Measurements from ENCODE around the gene ATXN1. TPM values are rescaled to one million over a fixed set of nuclear protein-coding genes. Genes with fewer than 3 reads are reported as not detected.

Gene ATXN1
- total RNA-seq, 1 donor from 2014 or later: 69.1 TPM

DNA sequence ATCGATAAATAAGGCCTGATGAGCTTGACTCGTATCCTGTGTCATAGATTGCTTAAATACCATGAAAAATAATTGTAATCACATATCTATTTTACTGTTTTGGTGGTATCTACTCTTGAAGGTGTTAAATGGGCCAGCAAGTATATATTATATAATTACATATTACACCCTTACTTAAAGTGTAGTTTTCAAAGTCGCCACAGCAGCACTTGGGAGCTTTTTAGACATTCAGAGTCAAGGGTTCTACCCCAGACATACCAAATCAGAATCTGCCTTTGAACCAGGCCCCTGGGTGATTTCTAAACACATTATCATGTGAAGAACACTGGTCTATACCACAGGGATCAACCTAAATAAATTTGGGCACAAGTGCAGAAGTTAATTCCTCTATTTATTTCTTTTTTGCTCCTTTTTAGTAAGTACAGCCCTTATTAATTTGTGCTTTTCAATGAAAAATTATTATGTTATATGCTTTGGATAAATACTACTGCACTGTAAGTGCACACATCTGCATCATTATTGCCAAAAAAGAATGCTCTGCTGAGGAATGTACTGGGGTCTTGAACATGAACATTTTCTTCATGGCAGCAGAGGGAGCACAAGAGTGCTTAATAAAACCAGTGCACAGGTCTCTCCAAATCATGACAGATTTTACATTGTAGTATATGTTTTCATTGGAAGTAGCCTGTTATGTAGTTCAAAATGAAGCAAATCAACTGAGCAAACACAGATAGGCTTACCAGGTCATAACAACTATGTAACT is 3.1 kb upstream of the ATXN1 start:
- intact Hi-C loops (cut with micrococcal nuclease): loop anchor here (2.0 to 10.0 kb wide), 3 partner anchors 92 to 320 kb away; no protein-coding TSS in a partner anchor
- Mint-ChIP-seq H3K36me3 (ENCODE audit: low read depth) (peaks cover 15% of the 10 kb centered on the region), H3K27me3 (ENCODE audit: low read depth) (no peaks in the 10 kb centered on the region), H3K27ac (peak overlapping the region; percentile 75), H3K9me3 (no peaks in the 10 kb centered on the region), H3K4me1 (ENCODE audit: low read depth) (peaks cover 59% of the 10 kb centered on the region), H3K4me3 (ENCODE audit: low read depth) (peak overlapping the region; percentile 28)
- DNase-seq (ENCODE audit: low spot score): no peak

DNA sequence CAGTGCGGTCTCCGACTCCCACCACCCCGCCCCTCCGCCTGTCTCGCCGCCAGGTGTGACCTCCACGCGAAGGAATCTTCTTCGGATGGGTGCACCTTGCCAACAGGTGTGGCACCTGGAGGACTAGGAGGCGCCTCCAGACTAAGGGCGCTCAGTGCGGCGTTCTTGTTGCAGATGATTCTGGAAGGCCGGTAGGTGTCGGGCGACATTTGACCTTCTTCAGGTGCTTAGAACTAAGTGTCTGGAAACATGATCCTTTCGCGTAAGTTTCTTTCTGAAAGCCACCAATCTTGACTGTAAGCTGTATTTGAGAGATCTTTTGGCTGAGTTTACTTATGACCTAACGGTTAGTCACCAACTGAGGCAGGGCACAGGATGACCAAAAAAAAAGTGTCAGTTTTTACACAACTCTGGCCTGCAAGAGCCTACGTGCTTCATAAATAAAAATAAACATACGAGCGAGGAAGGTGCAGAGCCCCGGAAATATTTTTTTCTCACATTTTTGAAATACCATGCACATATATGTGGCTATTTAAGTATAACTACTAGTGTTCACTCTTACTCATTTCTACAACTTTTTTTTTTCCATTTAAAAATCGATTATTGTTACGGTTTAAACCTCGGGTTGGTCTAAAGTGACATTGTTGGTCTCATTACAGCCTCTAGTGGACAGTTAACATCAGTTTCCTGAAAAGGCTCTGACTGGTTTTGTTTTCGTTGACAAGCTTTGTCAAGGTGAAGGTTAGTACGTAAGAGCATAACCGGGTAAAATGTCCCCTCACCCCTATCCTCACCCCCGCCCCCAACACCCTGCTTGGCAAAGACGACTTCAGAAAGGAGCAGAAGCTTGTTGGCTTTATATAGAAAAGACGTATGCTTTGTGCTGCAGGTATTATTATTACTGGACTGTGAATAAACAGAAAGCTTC is 1.6 kb upstream of the ATXN1 start:
- Mint-ChIP-seq H3K9me3 (no peaks in the 10 kb centered on the region), H3K36me3 (ENCODE audit: low read depth) (peaks cover 17% of the 10 kb centered on the region), H3K4me1 (ENCODE audit: low read depth) (peaks cover 59% of the 10 kb centered on the region), H3K27me3 (ENCODE audit: low read depth) (no peaks in the 10 kb centered on the region), H3K27ac (peak overlapping the region; percentile 99), H3K4me3 (ENCODE audit: low read depth) (peak overlapping the region; percentile 99)
- intact Hi-C loops (cut with micrococcal nuclease): loop anchor here (1.0 to 10.0 kb wide), 5 partner anchors 91 to 322 kb away; no protein-coding TSS in a partner anchor
- peak; percentile 29 for DNase-seq (ENCODE audit: low spot score)

DNA sequence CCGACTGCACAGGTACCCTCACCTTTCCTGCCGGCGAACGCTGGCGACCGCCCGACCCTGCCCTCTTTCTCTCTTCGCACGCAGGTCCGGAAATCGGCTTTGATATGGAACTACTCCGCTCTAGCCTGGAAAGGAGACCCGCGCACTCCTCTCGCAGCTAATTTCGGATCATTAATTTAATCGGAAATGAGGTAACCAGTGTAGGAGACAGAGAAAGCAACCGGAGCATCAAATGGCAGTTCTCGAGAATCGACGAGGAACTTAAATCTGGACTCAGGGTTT is 949 bp upstream of the ATXN1 start:
- Mint-ChIP-seq H3K9me3 (no peaks in the 10 kb centered on the region), H3K36me3 (ENCODE audit: low read depth) (peaks cover 17% of the 10 kb centered on the region), H3K27me3 (ENCODE audit: low read depth) (no peaks in the 10 kb centered on the region)

DNA sequence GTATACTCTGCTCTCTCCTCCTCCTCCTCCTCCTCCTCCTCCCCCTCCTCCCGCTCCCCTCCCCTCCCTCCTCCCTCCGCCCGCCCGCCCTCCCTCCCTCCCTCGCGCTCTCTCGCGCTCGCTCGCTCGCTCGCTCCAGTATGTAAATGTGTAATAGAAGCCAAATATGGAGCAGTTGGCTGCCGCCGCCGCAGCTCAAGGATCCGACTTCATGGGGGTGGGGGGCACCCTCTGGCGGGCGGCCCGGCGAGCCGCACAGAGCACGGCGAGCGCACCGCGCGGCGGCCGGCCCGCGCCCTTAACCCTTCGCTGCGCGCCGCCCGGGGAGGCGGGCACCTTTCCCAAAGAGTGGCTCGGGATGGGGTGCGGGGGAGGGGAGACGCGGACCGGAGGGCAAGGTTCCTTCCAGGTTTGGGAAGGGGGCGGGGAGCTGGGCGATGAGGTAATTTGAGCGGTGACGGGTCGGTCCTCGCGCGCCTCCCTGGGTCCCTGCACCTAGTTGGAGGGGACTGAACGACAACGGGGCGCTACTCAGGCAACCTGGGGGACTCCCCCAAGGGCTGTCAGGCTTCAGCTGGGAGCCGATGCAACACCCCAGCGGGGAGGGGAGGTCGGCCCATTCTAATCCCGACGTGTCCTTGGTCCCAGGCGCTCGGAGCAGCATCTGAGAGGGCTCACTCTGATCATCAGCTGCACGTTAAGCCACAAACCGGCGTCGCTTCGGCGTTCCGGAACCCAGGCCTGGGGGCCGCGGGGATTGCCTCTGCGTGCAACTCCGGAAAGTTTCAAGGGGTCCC is 409 bp upstream of the ATXN1 start:
- Mint-ChIP-seq H3K36me3 (ENCODE audit: low read depth) (peaks cover 21% of the 10 kb centered on the region), H3K27me3 (ENCODE audit: low read depth) (no peaks in the 10 kb centered on the region), H3K9me3 (no peaks in the 10 kb centered on the region), H3K27ac (peak overlapping the region; percentile 99), H3K4me3 (ENCODE audit: low read depth) (peak overlapping the region; percentile 99), H3K4me1 (ENCODE audit: low read depth) (peaks cover 62% of the 10 kb centered on the region)
- intact Hi-C loops (cut with micrococcal nuclease): loop anchor here (1.0 to 10.0 kb wide), 12 partner anchors 31 to 439 kb away; no protein-coding TSS in a partner anchor
- peak; percentile 83 for DNase-seq (ENCODE audit: low spot score)

More for the DNA sequence above, 949 bp upstream of the ATXN1 start:
- Mint-ChIP-seq H3K4me3 (ENCODE audit: low read depth) (peak overlapping the region; percentile 99), H3K4me1 (ENCODE audit: low read depth) (peaks cover 61% of the 10 kb centered on the region), H3K27ac (peak overlapping the region; percentile 99)
- intact Hi-C loops (cut with micrococcal nuclease): loop anchor here (2.0 to 10.0 kb wide), 4 partner anchors 90 to 323 kb away; no protein-coding TSS in a partner anchor
- DNase-seq (ENCODE audit: low spot score): no peak

DNA sequence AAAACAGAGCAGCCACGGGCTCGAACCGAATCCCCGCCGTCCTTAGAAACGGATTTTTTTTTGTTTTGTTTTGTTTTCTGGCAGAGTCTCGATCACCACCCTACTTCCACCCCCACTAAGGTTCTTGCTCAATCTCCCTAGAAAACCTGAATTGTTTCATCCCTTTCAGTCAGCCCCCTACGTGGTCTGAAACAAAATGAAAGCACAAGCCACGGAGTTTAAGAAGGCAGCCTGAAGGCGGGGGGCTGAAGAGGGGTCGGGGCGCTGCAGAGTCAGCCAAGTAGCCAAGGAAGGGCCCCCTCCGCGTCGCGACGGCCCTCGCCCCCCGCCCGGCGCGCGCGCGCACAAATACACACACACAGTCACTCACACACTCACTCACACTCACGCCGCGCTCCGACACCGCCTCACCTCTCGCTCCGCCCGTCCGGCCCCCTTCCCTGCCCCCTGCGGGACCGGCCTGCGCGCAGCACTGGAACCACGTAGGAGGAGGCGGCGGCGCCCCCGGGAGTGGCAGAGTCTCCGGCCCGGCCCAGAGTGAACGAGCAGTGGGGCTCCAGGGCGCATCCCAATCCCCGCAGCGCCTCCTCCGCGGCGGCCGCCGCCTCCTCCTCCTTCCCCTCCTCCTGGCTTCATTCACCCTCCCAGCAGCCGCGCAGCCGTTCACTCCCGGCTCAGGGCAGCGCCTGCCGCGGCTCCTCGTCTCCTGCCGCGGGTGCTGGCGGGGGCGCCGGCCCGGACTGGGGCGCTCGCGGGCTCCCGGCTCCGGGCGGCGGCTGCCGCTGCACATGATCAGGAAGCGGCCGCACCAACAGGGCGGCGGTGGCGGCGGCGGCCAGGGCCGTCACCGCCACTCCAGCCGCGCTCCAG is 1.4 kb downstream of the ATXN1 start:
- DNase-seq (ENCODE audit: low spot score): peak; percentile 71
- Mint-ChIP-seq H3K36me3 (ENCODE audit: low read depth) (peaks cover 27% of the 10 kb centered on the region), H3K4me1 (ENCODE audit: low read depth) (peaks cover 59% of the 10 kb centered on the region), H3K4me3 (ENCODE audit: low read depth) (peak overlapping the region; percentile 89), H3K9me3 (no peaks in the 10 kb centered on the region), H3K27ac (peak overlapping the region; percentile 90), H3K27me3 (ENCODE audit: low read depth) (no peaks in the 10 kb centered on the region)
- intact Hi-C loops (cut with micrococcal nuclease): loop anchor here (1.0 to 10.0 kb wide), 7 partner anchors 29 to 325 kb away; no protein-coding TSS in a partner anchor

DNA sequence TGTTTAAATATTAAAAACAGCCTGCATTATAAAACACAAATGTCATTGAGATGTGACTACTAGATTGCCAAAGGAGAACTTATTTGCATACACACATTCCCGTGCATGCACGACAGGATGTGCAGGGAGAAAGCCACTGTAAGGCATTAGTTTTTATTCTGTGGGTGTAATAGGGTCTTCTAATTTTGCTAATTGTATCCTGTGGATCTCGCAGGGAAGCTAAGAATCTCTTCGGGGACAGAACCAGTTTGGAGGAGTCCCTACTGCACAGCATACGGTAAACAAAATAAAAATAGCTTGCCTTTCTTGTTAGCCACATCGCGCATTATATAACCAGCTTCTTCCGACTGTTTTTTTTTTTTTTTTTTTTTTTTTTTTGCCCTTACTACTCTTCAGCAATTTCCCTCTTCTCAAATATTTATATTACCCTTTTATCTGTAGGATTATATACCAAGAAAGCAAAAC is 2.0 kb downstream of the ATXN1 start:
- intact Hi-C loops (cut with micrococcal nuclease): loop anchor here (1.0 kb wide), 1 partner anchor 282 kb away; no protein-coding TSS in a partner anchor
- Mint-ChIP-seq H3K27ac (peak overlapping the region; percentile 90), H3K36me3 (ENCODE audit: low read depth) (peaks cover 34% of the 10 kb centered on the region), H3K4me3 (ENCODE audit: low read depth) (peak overlapping the region; percentile 89), H3K27me3 (ENCODE audit: low read depth) (no peaks in the 10 kb centered on the region), H3K9me3 (no peaks in the 10 kb centered on the region), H3K4me1 (ENCODE audit: low read depth) (peaks cover 60% of the 10 kb centered on the region)
- no peak for DNase-seq (ENCODE audit: low spot score)

DNA sequence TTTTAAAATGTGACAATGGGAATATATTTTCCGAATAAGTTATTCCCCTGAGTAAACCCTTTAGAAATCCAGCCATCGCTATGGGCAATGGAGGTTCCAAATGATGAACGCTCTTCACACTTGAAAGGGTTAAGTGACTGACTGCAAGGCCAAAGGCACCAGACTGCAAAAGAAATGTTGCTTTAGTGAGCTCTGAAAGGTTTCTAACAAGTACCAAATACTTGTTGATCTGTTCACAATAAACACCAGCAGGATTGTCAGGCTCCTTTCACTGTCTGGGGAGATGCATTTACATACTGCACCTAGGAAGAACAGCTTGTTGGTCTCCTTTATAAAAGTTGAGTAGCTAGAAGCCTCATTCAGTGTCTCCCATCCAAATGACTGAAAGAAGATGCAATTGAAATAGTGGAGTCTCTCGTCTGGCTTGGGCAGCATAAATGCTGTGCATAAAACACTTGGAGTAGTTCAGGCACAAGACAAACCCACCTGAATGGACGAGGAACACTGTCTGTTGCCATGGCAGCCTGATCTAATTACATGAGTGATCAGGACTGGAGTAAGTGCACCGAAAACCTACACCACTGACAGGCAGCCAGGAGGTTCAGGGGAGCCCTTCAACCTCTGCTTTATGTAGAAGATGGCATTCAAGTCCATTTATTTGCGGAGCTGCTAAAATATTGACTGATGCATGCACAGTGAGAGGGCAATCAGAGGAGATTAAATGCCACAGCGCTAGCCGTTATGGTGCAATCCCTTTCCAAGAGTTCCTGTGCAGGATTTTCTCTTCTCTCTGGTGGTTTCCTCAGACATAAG is 2.9 kb downstream of the ATXN1 start:
- H3K27ac Mint-ChIP-seq: peak overlapping the region; percentile 24
- peak overlapping the region; percentile 89 for H3K4me3 Mint-ChIP-seq (ENCODE audit: low read depth)
- no peaks in the 10 kb centered on the region for H3K27me3 Mint-ChIP-seq (ENCODE audit: low read depth)
- peaks cover 54% of the 10 kb centered on the region for H3K4me1 Mint-ChIP-seq (ENCODE audit: low read depth)
- no peak for DNase-seq (ENCODE audit: low spot score)
- intact Hi-C loops (cut with micrococcal nuclease): no loop called here
- H3K36me3 Mint-ChIP-seq (ENCODE audit: low read depth): peaks cover 42% of the 10 kb centered on the region
- H3K9me3 Mint-ChIP-seq: no peaks in the 10 kb centered on the region

DNA sequence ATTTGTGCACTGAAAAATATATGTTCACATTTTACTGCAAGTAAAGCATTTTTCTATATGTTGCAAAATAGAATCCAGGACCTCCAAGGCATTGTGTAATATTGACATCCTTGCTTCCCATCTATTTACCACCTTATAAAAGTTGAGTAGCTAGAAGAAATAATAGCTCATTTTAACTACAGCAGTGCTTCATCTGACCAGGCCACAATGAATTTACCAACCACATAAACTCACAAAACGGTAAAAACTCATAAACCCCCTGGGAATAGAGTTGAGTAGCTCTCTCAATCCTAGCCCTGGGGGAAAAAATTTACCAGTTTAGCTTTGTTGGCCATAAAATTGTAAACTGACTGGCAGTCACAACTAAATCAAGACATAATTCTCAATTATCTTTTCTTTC is 3.9 kb downstream of the ATXN1 start:
- Mint-ChIP-seq H3K9me3 (no peaks in the 10 kb centered on the region), H3K27me3 (ENCODE audit: low read depth) (no peaks in the 10 kb centered on the region), H3K36me3 (ENCODE audit: low read depth) (peaks cover 53% of the 10 kb centered on the region), H3K4me3 (ENCODE audit: low read depth) (no peak overlapping the region), H3K4me1 (ENCODE audit: low read depth) (peaks cover 55% of the 10 kb centered on the region), H3K27ac (no peak overlapping the region)
- intact Hi-C loops (cut with micrococcal nuclease): loop anchor here (2.0 kb wide), 1 partner anchor 17 kb away; no protein-coding TSS in a partner anchor
- no peak for DNase-seq (ENCODE audit: low spot score)

DNA sequence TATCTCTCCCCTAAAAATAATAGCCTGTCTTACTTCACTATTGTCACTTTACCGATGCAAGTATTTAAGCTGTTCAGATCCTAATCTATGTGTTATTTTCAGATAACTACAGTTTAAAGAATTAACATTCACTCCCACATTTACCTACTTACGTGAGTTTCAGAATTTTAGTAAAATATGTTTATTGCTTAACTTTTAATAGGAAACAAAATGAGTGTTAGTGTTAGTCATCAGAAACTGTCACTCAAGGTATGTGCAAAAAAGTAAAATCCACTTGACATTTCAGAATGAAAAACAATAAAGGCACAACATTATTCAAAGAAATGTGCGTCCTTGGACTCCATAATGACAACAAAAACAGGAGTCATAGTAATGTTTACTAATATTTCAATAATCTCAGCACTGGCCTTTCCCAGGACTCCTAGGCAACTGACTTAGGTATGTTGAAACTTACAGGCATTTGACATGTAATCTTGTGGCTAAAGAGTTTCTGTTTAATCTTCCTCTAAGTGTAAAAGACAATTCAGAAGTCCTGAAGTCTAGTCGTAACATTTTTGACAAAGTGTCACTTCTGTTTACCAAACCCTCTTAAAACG is 4.5 kb downstream of the ATXN1 start:
- Mint-ChIP-seq H3K4me3 (ENCODE audit: low read depth) (peak overlapping the region; percentile 13), H3K9me3 (no peaks in the 10 kb centered on the region), H3K36me3 (ENCODE audit: low read depth) (peaks cover 58% of the 10 kb centered on the region), H3K4me1 (ENCODE audit: low read depth) (peaks cover 56% of the 10 kb centered on the region), H3K27ac (no peak overlapping the region), H3K27me3 (ENCODE audit: low read depth) (no peaks in the 10 kb centered on the region)
- DNase-seq (ENCODE audit: low spot score): no peak
- intact Hi-C loops (cut with micrococcal nuclease): loop anchor here (2.0 kb wide), 1 partner anchor 16 kb away; no protein-coding TSS in a partner anchor

DNA sequence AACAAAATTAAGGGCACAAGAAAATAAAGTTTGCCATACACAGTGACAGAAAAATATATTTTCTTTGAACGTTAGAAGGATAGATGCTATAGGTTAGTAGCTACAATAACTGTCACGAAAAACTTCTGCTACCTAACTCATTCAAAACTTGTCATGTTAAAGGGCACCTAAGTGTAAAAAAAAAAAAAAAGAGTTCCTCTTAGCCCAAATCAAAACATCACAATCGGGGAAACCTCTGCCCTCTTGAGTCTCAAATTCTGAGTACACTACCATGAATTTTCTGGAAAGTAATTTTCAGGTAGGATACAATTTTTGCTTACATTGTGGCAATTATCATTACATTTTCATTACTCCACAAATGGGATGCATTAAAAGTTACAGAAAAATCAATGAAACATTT is 5.7 kb downstream of the ATXN1 start:
- H3K27ac Mint-ChIP-seq: no peak overlapping the region
- no peaks in the 10 kb centered on the region for H3K27me3 Mint-ChIP-seq (ENCODE audit: low read depth)
- H3K36me3 Mint-ChIP-seq (ENCODE audit: low read depth): peaks cover 67% of the 10 kb centered on the region
- intact Hi-C loops (cut with micrococcal nuclease): no loop called here
- no peak for DNase-seq (ENCODE audit: low spot score)
- H3K4me3 Mint-ChIP-seq (ENCODE audit: low read depth): no peak overlapping the region
- H3K4me1 Mint-ChIP-seq (ENCODE audit: low read depth): peaks cover 60% of the 10 kb centered on the region
- H3K9me3 Mint-ChIP-seq: no peaks in the 10 kb centered on the region

All from activated T-helper 2 cell treated with anti-CD3 and anti-CD28 coated beads, Interferon-gamma antibody, Interleukin-2, Interleukin-4, amounts not matched to agents 10 μg/mL and 5 μg/mL and 100 μg/mL, durations not matched to agents 14 hours and 24 hours and 36 hours (primary cell).